Cortex of kidney (tissue), 1 donor: ENCODE data around the gene IGSF11.
"Not testable (repeated sequence)": the region's sequence is repeated elsewhere in the genome, so short reads cannot be mapped to it uniquely, and the experiment has no call there.

Experiments
- DNase-seq: peaks from one replicate; lab custom pipeline; 2025; lab: John Stamatoyannopoulos, UW

Gene IGSF11

GRCh38 chr3:118863731-118864322 lies 170.8 kb downstream of the IGSF11 start:
- DNase-seq = no peak

- no peak for DNase-seq
Measured at GRCh38 chr3:118859950-118860349, 174.7 kb downstream of the IGSF11 start.

GRCh38 chr3:118851466-118852193 lies 183.0 kb downstream of the IGSF11 start:
- DNase-seq = not testable (repeated sequence)

- no peak for DNase-seq
Measured at GRCh38 chr3:118850687-118851086, 184.0 kb downstream of the IGSF11 start.
